NB4 (cell line): ENCODE measurements around the gene MCC.

Experiments
- DNase-seq: peaks from one replicate; pipeline ENCODE4 v3.0.0; 2010; ENCODE audit warnings: low read depth
- H3K4me3 ChIP-seq: one replicate; pipeline ENCODE4 v1.5.1; 2011; ENCODE audit warnings: mild to moderate bottlenecking, low read depth, low read length, moderate library complexity
- MYC ChIP-seq: IDR thresholded peaks from 2 replicates; pipeline ENCODE4 v1.6.1; 2011; ENCODE audit warnings: low read depth, low read length
- POLR2A ChIP-seq: IDR thresholded peaks from 2 replicates; pipeline ENCODE4 v1.6.1; 2011; ENCODE audit warnings: mild to moderate bottlenecking; ENCODE audit not compliant: insufficient read length; ENCODE audit errors: extremely low read depth
- TF ChIP-seq, protein P1 (sequence below): IDR thresholded peaks from one replicate; pipeline ENCODE4 v1.5.1; 2012; ENCODE audit warnings: low read depth, low read length
- TF ChIP-seq, protein P2 (sequence below): IDR thresholded peaks from 2 replicates; pipeline ENCODE4 v1.6.1; 2011; ENCODE audit warnings: low read depth, low read length

The MCC gene

DNA sequence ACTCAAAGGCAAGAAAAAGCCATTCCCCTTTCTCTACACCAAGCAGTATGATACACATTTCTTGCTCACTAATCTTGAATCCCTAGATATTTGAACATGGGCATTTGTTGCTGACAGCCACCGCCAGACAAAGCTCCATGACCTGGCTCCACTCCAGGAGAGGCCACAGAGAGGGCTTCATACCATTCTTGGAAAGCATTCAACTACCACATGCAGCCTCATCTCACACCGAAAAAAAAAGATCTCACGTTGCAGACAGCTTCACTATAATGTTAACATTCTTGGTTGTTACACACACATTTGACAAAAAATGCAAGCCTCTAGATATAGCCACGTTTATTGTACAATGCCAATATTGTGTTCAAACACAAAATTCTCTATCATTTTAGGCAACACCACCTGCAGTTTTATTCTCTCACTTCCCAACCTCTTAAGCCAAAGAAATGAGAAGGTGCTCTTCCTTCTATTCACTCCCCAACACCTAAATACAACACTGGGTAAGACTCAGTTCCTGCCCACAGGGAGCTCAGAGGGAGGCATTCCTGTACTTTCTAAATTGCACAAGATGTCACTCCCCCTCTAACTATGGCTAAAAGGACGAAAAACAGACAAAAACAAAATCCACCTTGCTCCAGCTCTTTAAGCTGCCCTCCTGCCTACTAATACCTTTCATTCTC lies 275.9 kb downstream of the MCC start:
- H3K4me3 ChIP-seq, result no peak overlapping the region

DNA sequence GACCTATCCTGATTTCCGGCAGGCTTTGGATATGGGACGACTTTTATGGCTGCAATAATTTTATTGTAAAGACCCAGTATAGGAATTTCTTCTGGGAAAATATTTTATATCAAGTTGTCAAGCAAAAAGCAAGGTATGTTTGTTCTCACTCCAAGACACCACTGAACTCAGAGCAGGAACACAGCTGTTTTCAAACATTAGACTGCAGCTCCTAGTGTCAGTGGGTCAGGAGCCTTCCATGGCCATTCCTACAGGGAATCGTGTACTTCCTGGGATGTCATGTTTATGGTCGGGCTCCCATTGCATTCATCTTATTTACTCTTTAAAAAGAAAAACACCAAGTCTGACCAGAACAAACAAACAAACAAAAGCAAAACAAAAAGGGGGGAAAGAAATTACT lies 278.8 kb downstream of the MCC start:
- TF ChIP-seq, protein P1, sequence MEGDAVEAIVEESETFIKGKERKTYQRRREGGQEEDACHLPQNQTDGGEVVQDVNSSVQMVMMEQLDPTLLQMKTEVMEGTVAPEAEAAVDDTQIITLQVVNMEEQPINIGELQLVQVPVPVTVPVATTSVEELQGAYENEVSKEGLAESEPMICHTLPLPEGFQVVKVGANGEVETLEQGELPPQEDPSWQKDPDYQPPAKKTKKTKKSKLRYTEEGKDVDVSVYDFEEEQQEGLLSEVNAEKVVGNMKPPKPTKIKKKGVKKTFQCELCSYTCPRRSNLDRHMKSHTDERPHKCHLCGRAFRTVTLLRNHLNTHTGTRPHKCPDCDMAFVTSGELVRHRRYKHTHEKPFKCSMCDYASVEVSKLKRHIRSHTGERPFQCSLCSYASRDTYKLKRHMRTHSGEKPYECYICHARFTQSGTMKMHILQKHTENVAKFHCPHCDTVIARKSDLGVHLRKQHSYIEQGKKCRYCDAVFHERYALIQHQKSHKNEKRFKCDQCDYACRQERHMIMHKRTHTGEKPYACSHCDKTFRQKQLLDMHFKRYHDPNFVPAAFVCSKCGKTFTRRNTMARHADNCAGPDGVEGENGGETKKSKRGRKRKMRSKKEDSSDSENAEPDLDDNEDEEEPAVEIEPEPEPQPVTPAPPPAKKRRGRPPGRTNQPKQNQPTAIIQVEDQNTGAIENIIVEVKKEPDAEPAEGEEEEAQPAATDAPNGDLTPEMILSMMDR, result no peak
- TF ChIP-seq, protein P2, sequence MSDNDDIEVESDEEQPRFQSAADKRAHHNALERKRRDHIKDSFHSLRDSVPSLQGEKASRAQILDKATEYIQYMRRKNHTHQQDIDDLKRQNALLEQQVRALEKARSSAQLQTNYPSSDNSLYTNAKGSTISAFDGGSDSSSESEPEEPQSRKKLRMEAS, result no peak
- TF ChIP-seq MYC (no peak), POLR2A (no peak)
- no peak overlapping the region for H3K4me3 ChIP-seq
- DNase-seq, result no peak

More for the DNA sequence above, 275.9 kb downstream of the MCC start:
- no peak for DNase-seq
- TF ChIP-seq, protein P1, result no peak
- no peak for TF ChIP-seq MYC
- TF ChIP-seq POLR2A, result no peak
- TF ChIP-seq, protein P2, result no peak

DNA sequence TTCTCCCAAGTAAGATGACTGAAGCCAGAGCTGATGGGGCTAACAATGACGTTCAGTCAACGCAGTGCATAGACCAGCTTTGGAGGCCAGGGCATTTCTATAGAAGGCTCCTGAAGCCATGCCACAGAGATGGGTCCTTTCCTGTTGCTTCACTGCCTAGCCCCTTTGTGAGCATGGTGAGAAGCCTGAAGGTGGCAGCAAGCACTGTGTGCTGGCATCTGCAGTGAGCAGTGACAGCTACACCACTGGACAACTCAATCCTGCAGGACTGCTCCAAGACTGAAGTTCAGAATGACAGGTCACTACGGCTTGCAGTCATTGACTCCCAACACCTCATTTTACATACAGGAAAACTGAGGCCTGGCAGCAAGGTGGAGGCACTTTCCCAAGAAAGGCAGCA lies 282.4 kb downstream of the MCC start:
- peak; percentile 17 for DNase-seq
- TF ChIP-seq, protein P2, result no peak
- no peak for TF ChIP-seq MYC
- TF ChIP-seq POLR2A, result no peak
- TF ChIP-seq, protein P1, result no peak
- no peak overlapping the region for H3K4me3 ChIP-seq

DNA sequence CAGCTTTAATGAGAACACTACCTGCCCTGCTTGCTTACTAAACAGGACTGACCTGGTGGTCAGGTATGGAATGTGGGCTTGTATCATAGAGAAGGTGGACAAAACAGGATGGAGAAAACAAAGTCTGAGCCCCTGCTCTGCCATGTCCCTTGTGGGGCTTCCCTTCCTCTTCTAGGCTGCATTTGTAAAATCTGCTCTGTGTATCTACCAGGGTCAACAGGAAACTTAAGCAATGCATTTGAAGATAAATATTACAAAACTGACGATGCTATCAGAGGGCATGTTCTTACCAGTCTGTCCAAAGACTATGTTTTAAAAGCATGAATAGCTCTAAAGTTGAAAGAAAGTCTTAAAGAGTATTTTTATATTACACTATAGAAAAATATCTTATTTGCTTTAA lies 282.9 kb downstream of the MCC start:
- DNase-seq, result peak; percentile 21
- TF ChIP-seq POLR2A (no peak), MYC (no peak)
- TF ChIP-seq, protein P2, result no peak
- TF ChIP-seq, protein P1, result no peak
- H3K4me3 ChIP-seq, result no peak overlapping the region

DNA sequence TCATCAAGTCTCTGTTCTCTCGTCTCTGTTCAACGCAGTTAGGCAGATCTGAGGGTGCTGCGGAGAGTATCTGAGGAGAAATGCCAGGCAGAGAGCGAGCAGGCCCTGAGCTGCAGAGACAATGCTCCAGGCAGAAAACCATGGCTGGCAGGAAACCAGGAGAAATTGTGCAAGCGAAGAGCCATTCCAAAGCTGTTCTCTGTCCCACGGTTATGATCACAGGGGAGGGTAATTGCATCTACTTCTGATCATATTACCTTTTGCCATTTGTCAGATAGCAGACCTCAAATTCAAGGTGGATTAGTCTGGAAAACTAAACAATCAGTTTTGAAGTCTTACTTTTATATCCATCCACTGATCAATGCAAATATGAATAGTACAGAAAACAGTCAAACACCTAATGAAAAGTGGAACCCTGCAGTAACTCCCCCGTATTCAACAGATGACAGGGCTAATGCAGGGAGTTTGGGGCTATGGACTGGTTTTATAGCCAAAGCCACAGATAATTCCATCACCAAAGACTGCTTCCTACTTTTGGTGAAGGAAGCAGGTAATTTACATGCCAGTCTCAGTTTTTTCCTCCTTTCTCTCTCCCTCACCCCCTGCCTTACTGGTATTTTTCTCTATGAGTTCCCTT lies 283.6 kb downstream of the MCC start:
- no peak overlapping the region for H3K4me3 ChIP-seq
- no peak for TF ChIP-seq MYC
- TF ChIP-seq, protein P1, result no peak
- DNase-seq, result no peak
